Endodermal cell (in vitro differentiated cells): ENCODE data around the gene ZNF497. TPM values are rescaled to one million over a fixed set of nuclear protein-coding genes. Genes with fewer than 3 reads are reported as not detected.
A peak's percentile ranks its signal among the peaks of the same experiment; 100 is the strongest.

Experiments
- DNase-seq: peaks from one replicate; pipeline ENCODE4 v3.0.0-alpha.2; 2017
- H3K27ac ChIP-seq: 2 replicates; pipeline ENCODE4 v1.5.1; 2013; ENCODE audit warnings: mild to moderate bottlenecking, low read depth, low read length, moderate library complexity
- H3K27me3 ChIP-seq: 2 replicates; pipeline ENCODE4 v1.6.1; 2013; ENCODE audit warnings: mild to moderate bottlenecking, low read length, moderate library complexity; ENCODE audit not compliant: insufficient read depth, control insufficient read depth, poor library complexity, severe bottlenecking
- H3K36me3 ChIP-seq: 2 replicates; pipeline ENCODE4 v1.7.0; 2013; ENCODE audit warnings: mild to moderate bottlenecking, low read length, moderate library complexity; ENCODE audit not compliant: control insufficient read depth, insufficient read depth
- H3K4me1 ChIP-seq: one replicate; pipeline ENCODE4 v1.7.0; 2013; ENCODE audit warnings: low read length; ENCODE audit not compliant: control insufficient read depth, insufficient read depth
- H3K4me3 ChIP-seq: 2 replicates; pipeline ENCODE4 v1.5.1; 2013; ENCODE audit warnings: mild to moderate bottlenecking, low read length, moderate library complexity
- H3K9ac ChIP-seq: 2 replicates; pipeline ENCODE4 v1.6.1; 2013; ENCODE audit warnings: mild to moderate bottlenecking, low read length, moderate library complexity; ENCODE audit not compliant: poor library complexity, severe bottlenecking; ENCODE audit errors: extremely low read depth
- H3K9me3 ChIP-seq: 2 replicates; pipeline ENCODE4 v1.6.1; 2013; ENCODE audit warnings: mild to moderate bottlenecking, low read length, moderate library complexity; ENCODE audit not compliant: control insufficient read depth
- H3K27ac Mint-ChIP-seq: 2 replicates; pipeline ENCODE4 v1.8.0; 2020; ENCODE audit warnings: mixed read lengths
- H3K27me3 Mint-ChIP-seq: 2 replicates; pipeline ENCODE4 v1.8.0; 2021; ENCODE audit warnings: mild to moderate bottlenecking, mixed read lengths; ENCODE audit not compliant: insufficient read depth
- H3K36me3 Mint-ChIP-seq: 2 replicates; pipeline ENCODE4 v1.8.0; 2020; ENCODE audit warnings: low read depth, mixed read lengths
- H3K4me1 Mint-ChIP-seq: 2 replicates; pipeline ENCODE4 v1.8.0; 2020; ENCODE audit warnings: mixed read lengths
- H3K4me3 Mint-ChIP-seq: 2 replicates; pipeline ENCODE4 v1.8.0; 2020; ENCODE audit warnings: mild to moderate bottlenecking, moderate library complexity, mixed read lengths
- H3K9me3 Mint-ChIP-seq: 2 replicates; pipeline ENCODE4 v1.8.0; 2020; ENCODE audit warnings: mild to moderate bottlenecking, mixed read lengths
- CTCF ChIP-seq: fragments of 200-600 bp; sonication (generic); conservative IDR thresholded peaks from 2 replicates; pipeline ENCODE4 v1.5.0; 2021; ENCODE audit warnings: antibody characterized with exemption, mild to moderate bottlenecking
- WGBS, 2 experiments: methylation state at CpG; one replicate each; pipeline versions ENCODE4 v1.1.5 to v1.1.7; 2013; ENCODE audit warnings: missing lambda C conversion rate in 2 of 2, mixed read lengths in 1 of 2; ENCODE audit not compliant: insufficient coverage in 1 of 2, insufficient read length in 1 of 2; 5-methylcytosine and 5-hydroxymethylcytosine counted together
- long read RNA-seq, 4 experiments: library from polyadenylated mRNA in 2 of 4; library from RNA in 1 of 4; library from capped mRNA in 1 of 4; stranded (forward) in 3 of 4; unstranded in 1 of 4; transcript quantifications; one replicate each; pipeline ENCODE4 v2.0.0, GENCODE V29; 2020 to 2021; ENCODE audit warnings: inconsistent platforms in 1 of 4
- polyA plus RNA-seq, 2 experiments: library from polyadenylated mRNA; stranded (reverse); fragments of 50-300 nt; gene quantifications; one replicate each; pipeline ENCODE4 v1.2.3, GENCODE V29; 2013
- total RNA-seq, 2 donors: library from RNA; stranded (reverse); fragmentation: NEBNext Ultra II Directional in 1 of 2; extraction: Animal tissue kit (Norgen Biotek cat#: 25700) in 1 of 2; gene quantifications; 2 replicates in 1 of 2; 3 replicates in 1 of 2; pipeline ENCODE4 v1.2.1, GENCODE V29; 2021

ZNF497 gene
- total RNA-seq: 1 to 10 TPM; 5.2 to 5.9 TPM
- polyA plus RNA-seq (2013, experiment 1 of 2): 5.0 TPM
- 4.1 TPM for polyA plus RNA-seq (2013, experiment 2 of 2)
- long read RNA-seq, experiment 1: 0 reads
- long read RNA-seq, experiment 2, partial matches to known transcripts: 0 of 11 reads
- long read RNA-seq, experiment 2, other reads (novel, unspliced or antisense): 9 of 11 reads
- long read RNA-seq, experiment 3, partial matches to known transcripts: 0 of 1 reads
- long read RNA-seq, experiment 3, other reads (novel, unspliced or antisense): 0 of 1 reads
- long read RNA-seq, experiment 4, partial matches to known transcripts: 0 of 3 reads
- long read RNA-seq, experiment 4, other reads (novel, unspliced or antisense): 3 of 3 reads

GRCh38 chr19:58362272-58362994 lies at the start of gene ZNF497:
ZNF497 (minus strand) TSS chr19:58362751; CDS start chr19:58357635, 5,116 bp downstream.
- Histone ChIP-seq H3K36me3 (no peaks in the 10 kb centered on the region), H3K27me3 (no peaks in the 10 kb centered on the region), H3K27ac (peak within 1 kb of the TSS; percentile 92), H3K4me1 (no peaks in the 10 kb centered on the region), H3K9me3 (no peaks in the 10 kb centered on the region), H3K9ac (peak within 1 kb of the TSS; percentile 89), H3K4me3 (peak within 1 kb of the TSS; percentile 91)
- TF ChIP-seq CTCF: peak; percentile 35
- H3K9me3 Mint-ChIP-seq: no peaks in the 10 kb centered on the region
- DNase-seq: peak; percentile 99
- H3K36me3 Mint-ChIP-seq: peaks cover 3% of the 10 kb centered on the region
- H3K27ac Mint-ChIP-seq: peak within 1 kb of the TSS; percentile 99
- 0% methylated on average over 31 to 74 of the region's 74 CpGs for WGBS, 2 experiments
- peaks cover 2% of the 10 kb centered on the region for H3K27me3 Mint-ChIP-seq
- no peaks in the 10 kb centered on the region for H3K4me1 Mint-ChIP-seq
- peak within 1 kb of the TSS; percentile 94 for H3K4me3 Mint-ChIP-seq

DNA sequence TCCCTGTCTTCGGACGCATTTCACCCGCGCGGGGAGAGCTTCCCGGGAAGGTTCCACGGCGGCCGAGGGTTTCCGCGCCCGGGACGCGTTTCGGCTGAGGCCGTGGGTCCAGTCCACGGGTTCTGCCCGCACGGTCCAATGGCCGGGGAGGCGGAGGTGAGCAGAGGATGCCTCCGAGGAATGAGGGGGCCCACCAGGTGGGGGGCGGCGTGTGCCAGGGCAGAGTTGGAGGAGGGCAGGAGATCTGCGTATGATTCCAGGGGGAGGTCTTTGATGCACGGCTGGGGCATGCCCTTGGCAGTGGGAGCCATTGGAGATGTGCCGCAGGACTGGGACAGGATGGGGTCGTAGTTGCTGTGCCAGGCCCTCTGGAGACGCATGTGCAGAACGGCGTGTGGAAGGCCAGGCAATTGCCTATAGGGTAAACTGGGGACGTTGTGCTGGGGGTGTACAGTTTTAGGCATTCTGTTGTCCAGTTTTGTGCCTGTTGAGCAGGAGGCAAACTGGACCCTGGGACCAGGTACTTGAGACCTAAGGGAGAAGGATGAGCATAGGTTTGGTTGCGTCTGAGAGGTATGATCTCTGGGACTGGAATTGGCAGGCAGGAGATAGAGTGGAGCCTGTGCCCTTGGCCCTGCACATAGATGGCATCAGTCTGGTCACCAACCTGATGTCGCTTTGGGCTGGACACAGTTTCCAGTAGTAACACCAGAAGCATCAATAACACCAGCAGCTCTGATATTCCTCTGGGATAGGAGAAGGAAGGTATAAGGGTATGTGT lies 46.6 kb upstream of the ZNF497 start:
- H3K27me3 Mint-ChIP-seq: peaks cover 8% of the 10 kb centered on the region
- peaks cover 7% of the 10 kb centered on the region for H3K9me3 Mint-ChIP-seq
- no peaks in the 10 kb centered on the region for H3K4me1 ChIP-seq
- no peaks in the 10 kb centered on the region for H3K36me3 ChIP-seq
- H3K36me3 Mint-ChIP-seq: peaks cover 11% of the 10 kb centered on the region
- H3K4me1 Mint-ChIP-seq: peaks cover 17% of the 10 kb centered on the region
- H3K4me3 Mint-ChIP-seq: peak overlapping the region; percentile 77
- no peak overlapping the region for H3K27ac ChIP-seq
- peak overlapping the region; percentile 86 for H3K9ac ChIP-seq
- no peak overlapping the region for H3K27ac Mint-ChIP-seq
- H3K4me3 ChIP-seq: peak overlapping the region; percentile 95
- no peaks in the 10 kb centered on the region for H3K9me3 ChIP-seq
- WGBS, 2 experiments: 17 to 20% methylated on average over 22 to 34 of the region's 34 CpGs
- DNase-seq: peak; percentile 65
- H3K27me3 ChIP-seq: no peaks in the 10 kb centered on the region
- TF ChIP-seq CTCF: no peak
